ENCODE measurements around the gene CDKN1A.
A peak's percentile ranks its signal among the peaks of the same experiment; 100 is the strongest.
"Not testable (repeated sequence)": the region's sequence is repeated elsewhere in the genome, so short reads cannot be mapped to it uniquely, and the experiment has no call there.

CDKN1A gene

GRCh38 chr6:36678488-36679042, at the start of gene CDKN1A:
Gene CDKN1A (plus strand): TSS chr6:36678714. CDS start chr6:36684102, 5,388 bp downstream.
- peak; percentile 73 for DNase-seq (ENCODE audit: low spot score)

DNA sequence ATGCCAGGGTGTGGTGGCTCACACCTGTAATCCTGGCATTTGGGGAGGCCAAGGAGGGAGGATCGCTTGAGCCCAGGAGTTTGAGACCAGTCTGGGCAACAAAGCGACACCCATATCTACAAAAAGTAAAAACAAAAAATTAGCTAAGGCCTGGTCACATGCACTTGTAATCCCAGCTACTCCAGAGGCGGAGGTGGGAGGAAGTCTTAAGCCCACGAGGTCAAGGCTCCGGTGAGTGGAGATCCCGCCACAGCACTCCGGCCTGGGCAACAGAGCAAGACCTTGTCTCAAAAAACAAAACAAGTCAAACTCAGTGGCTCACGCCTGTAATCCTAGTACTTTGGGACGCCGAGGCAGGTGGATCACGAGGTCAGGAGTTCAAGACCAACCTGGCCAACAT, 48.7 kb upstream of the CDKN1A start:
- DNase-seq (ENCODE audit: low spot score) = no peak

GRCh38 chr6:36631326-36632011, 47.0 kb upstream of the CDKN1A start:
- no peak for DNase-seq (ENCODE audit: low spot score)

- no peak for DNase-seq (ENCODE audit: low spot score)
These were observed 45.1 kb upstream of the CDKN1A start for GRCh38 chr6:36633370-36633769.

- DNase-seq (ENCODE audit: low spot score) = no peak
These were observed 44.6 kb upstream of the CDKN1A start for GRCh38 chr6:36633915-36634314.

DNA sequence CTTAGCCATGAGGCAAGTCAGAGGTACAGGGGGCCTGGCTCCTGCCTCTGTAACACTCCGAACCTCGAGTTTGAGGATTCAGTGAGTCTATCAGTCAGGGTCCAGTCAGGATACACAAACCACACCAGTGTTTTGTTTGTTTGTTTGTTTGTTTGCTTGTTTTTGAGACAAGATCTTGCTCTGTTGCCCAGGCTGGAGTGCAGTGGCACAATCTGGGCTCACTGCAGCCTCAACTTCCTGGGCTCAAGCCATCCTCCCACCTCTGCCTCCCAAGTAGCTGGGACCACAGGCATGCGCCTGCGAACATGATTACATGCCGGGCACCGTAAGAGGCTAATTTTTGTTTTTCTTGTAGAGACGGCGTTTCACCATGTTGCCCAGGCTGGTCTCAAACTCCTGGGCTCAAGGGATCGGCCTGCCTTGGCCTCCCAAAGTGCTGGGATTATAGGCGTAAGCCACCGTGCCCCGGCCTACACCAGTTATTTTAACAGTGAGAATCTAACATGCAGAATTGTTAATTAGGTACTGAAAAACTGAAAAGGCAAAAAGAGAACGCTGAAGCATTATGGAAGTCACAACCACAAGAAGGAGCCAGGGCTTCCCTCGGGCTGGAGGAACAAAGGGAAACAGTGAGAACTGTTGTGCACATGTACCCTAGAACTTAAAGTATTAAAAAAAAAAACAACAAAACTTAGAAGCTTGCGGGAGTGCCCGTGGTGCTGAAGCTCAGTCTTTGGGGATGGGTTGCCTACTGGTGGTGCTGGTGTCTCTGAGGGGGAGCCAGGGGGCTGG, 44.0 kb upstream of the CDKN1A start:
- no peak for DNase-seq (ENCODE audit: low spot score)

GRCh38 chr6:36636283-36636682, 42.2 kb upstream of the CDKN1A start:
- no peak for DNase-seq (ENCODE audit: low spot score)

DNA sequence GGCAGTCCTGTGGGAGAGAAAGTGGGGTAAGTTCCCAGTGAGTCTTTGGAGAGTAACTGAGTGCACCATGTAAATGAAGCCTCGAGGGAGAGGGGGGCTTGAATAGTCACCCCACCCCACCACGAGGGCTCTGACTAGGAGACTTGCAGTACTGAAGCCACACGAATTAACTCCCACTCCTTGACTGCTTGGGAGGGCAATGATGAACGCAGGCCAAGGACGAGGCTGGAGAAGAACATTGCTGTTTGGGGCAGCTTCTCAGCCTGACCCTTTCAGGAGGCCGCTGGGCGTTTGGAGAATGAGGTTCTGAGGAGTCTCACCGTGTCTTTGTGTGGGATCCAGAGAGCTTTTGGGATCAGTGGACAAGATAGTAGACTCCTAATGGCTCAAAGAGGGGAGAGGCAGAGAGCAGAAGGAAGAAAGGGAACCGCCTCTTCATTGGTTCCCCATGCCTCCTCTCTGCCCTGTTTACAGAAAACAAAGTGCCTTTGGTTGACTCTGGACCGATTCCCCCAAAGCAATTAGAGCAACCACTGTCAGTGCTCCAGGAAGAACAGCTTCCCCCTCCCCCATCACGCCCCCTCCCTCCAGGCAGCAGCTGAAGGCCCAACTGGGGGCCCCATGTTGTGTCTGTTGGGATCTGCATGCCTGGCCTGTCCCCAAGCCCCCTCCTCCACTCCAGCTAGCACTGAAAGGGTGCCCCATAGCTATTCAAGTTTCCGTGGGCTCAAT, 41.7 kb upstream of the CDKN1A start:
- no peak for DNase-seq (ENCODE audit: low spot score)

DNA sequence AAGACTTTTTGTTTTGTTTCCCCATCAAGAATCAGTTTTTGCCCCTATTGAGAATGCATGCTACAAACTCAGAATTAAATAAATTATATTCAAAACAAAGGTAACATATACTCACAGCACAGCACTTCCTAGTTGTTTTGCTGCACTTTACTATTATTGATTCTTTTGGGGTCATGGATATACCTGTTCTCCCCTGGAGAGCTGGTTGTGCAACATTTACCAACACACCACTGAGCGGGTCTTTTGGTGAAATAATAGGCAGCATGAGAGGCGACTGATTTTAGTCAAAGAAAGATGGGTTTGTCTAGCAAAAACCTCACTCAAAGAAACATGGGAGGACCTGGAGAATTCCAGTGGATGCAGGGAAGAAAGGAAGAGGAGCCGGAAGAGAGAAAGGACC, 39.9 kb upstream of the CDKN1A start:
- no peak for DNase-seq (ENCODE audit: low spot score)

DNA sequence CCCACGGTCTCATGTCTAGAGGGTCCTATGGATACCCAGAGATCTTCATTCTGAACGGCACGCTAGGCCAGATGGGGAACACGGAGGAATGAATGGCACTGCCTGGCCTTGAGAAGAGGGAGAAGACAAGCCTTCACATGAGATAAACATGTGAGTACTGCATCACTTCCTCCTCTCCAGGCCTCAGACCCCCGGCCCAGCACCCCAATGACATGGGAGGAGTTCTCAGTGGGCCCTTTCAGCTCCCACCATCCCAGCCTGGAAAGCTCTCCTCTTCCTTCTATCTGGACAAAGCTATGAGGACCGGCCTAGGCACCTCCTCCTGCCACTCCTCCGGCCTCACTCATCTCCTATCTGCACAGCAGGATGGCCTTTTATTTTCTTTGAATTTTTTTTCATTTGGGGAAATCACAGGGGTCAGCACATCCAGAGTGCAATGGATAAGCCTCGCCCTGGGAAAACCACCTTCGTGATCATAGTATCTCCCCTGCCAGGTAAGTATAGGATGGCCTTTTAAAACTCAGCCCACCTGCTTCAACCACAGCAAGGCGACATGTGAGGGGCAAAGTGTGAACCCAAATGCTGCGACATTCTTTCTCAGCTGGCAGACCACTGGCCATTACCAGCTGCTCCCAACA, 39.2 kb upstream of the CDKN1A start:
- DNase-seq (ENCODE audit: low spot score) = no peak

- DNase-seq (ENCODE audit: low spot score) = no peak
These were observed 37.0 kb upstream of the CDKN1A start for GRCh38 chr6:36641543-36641942.

DNA sequence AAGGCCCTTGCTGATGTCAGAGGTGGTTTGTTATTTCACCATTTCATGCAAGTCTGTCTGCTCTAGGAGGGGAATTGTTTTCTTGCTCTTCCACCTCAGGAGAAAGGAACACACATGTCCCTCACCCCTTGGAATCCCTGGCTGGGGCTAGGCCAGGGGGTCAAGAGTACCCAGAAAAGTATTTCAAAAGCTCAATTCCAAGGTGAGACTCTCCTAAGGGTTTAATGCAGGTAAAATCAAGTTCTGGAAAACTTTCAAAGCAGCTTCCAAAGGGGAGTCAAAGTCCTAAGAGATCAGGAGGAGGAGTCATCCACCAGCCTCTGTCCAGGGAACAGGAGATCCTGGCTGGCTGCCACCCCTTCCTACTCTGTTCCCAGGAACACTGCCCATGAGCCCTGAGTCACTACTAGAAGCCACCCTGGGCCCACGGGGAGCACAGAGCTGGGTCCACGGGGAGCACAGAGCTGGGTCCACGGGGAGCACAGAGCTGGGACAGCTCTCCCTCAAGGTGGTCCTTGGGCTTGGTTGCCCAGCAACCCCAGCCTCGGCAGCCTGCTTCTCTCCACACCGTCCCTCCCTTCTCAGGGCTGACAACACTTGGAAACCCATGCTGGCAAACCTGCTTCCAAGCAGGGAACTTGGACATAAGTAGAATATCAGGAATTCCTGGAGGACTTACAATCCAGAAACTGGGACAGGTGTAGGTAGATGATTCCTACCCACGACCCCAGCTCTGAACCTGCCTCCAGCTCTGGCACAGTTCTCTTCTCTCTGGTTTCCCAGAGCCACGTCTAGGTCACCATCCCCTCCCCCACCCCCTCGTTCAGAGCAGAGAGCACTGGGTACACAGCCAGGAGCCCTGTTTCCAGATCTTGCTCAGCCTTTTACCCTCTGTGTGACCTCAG, 35.3 kb upstream of the CDKN1A start:
- DNase-seq (ENCODE audit: low spot score) = no peak

GRCh38 chr6:36643977-36644376, 34.5 kb upstream of the CDKN1A start:
- DNase-seq (ENCODE audit: low spot score) = no peak

DNA sequence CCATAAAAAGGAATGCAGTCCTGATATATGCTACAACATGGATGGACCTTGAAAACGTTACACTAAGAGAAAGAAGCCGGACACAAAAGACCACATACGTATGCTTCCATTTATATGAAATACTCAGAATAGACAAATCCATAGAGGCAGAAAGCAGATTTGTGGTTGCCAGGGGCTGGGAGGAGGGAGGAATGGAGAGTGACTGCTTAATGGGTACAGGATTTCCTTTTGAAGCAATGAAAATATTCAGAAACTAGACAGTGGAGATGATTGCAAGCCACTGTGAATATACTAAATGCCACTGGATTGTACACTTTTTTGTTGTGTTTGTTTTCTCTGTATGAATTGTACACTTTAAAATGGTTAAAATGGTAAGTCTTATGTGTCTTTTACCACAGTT, 29.4 kb upstream of the CDKN1A start:
- DNase-seq (ENCODE audit: low spot score) = no peak

DNA sequence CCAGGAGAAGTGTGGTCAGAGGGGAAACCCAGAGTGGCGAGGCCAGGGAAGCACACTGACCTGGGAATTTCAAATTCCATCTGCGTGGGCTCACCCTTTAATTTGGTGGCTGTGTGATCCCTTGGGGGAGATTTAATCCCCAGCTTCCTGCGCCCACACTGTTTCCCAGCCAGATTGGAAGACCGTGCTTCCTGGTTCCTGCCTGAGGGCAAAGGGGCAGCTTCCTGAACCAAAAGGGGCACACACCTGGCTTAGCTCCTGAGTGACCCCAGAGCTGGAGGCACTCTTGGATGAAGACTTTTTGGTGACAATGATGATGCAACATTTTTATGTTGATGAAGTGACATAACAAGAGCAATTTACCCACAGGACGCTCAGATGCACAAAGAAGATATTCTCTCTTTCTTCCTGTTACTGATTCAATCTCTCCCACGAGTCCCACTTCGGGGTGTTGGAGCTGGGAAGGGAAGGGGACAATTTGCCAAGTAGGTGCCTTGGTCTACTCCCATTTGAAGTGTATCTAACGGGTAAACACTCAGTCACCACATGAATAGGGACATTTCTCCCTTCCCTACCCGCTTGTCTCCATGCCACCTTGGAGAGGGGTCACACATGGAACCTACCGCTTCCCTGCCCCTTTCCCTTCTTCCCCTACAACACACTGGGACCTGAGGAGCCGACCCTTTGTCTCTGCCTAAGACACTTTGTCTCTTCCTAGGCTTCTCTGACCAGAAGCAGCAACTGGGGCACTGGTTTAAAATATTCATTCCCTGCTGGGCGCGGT, 28.6 kb upstream of the CDKN1A start:
- no peak for DNase-seq (ENCODE audit: low spot score)

GRCh38 chr6:36650848-36651478, 27.6 kb upstream of the CDKN1A start:
- DNase-seq (ENCODE audit: low spot score) = peak; percentile 77

GRCh38 chr6:36651659-36652379, 26.7 kb upstream of the CDKN1A start:
- no peak for DNase-seq (ENCODE audit: low spot score)

DNA sequence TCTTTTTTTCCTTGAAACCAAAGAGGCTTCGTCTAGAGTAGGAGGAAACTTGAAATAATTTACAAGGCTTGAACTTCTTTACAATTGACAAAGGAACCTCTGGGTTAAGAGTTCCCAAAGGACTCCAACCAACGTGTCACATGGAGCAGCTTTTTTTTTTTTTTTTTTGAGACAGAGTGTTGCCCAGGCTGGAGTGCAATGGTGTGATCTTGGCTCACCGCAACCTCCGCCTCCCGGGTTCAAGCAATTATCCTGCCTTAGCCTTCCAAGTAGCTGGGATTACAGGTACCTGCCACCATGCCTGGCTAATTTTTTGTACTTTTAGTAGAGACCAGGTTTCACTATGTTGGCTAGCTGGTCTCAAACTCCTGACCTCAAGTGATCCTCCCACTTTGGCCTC, 24.0 kb upstream of the CDKN1A start:
- DNase-seq (ENCODE audit: low spot score) = not testable (repeated sequence)

Measured in pons (tissue), 1 donor.